ENCODE measurements around the gene NTM. TPM values are rescaled to one million over a fixed set of nuclear protein-coding genes. Genes with fewer than 3 reads are reported as not detected.

Gene NTM
- total and polyA plus RNA-seq, 2 donors (not counting 3 experiments of a cell fraction or from before 2014, with no cell fraction given): 1.00 to 1.1 TPM

DNA sequence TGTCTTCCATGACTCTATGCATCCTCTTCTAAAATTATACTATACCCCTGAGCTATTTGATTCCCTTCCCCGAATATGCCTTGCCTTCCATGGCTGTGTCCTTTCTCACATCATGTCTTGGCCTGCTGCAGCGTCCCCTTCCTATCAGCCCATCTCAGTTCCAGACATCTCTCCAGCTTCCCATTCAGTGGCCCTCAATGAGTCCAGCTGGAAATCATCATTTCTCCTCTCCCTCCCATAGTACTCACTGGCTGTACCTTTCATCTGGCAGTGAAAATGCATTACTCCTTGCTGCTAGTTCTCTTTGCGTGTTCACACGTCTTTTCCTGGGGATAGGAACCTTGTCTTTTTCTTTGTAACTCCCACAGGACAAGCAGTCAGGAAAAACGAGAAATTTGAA is 486.8 kb downstream of the NTM start:
- intact Hi-C loops (cut with micrococcal nuclease) (no loop called here), dilution Hi-C loops (cut with MboI; ENCODE audit: extremely low pct_ligation_motif_present, low sequenced_read_pairs) (loop anchor here (5.0 kb wide), 1 partner anchor 100 kb away; no protein-coding TSS in a partner anchor)
- no peak for FAIRE-seq

More for the DNA sequence above, 486.8 kb downstream of the NTM start:
- H3K4me2 ChIP-seq (ENCODE audit: insufficient read depth, low read length): no peak overlapping the region
- H3K9me3 ChIP-seq (replicated peaks; ENCODE audit: control insufficient read depth, insufficient read depth, low read length): no peaks in the 10 kb centered on the region
- no peaks in the 10 kb centered on the region for H3K79me2 ChIP-seq (ENCODE audit: control insufficient read depth, insufficient read depth, low read length)
- H2AFZ ChIP-seq (ENCODE audit: low read depth, low read length): no peak overlapping the region
- BruUV-seq (replicated peaks): no TSS peak
- DNase-seq (ENCODE audit: low read depth, low spot score): no peak
- TF ChIP-seq, protein P1, sequence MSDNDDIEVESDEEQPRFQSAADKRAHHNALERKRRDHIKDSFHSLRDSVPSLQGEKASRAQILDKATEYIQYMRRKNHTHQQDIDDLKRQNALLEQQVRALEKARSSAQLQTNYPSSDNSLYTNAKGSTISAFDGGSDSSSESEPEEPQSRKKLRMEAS (IDR thresholded peaks at IDR 0.05; ENCODE audit: insufficient read depth, insufficient read length): no peak
- TF ChIP-seq, protein P2, sequence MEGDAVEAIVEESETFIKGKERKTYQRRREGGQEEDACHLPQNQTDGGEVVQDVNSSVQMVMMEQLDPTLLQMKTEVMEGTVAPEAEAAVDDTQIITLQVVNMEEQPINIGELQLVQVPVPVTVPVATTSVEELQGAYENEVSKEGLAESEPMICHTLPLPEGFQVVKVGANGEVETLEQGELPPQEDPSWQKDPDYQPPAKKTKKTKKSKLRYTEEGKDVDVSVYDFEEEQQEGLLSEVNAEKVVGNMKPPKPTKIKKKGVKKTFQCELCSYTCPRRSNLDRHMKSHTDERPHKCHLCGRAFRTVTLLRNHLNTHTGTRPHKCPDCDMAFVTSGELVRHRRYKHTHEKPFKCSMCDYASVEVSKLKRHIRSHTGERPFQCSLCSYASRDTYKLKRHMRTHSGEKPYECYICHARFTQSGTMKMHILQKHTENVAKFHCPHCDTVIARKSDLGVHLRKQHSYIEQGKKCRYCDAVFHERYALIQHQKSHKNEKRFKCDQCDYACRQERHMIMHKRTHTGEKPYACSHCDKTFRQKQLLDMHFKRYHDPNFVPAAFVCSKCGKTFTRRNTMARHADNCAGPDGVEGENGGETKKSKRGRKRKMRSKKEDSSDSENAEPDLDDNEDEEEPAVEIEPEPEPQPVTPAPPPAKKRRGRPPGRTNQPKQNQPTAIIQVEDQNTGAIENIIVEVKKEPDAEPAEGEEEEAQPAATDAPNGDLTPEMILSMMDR (IDR thresholded peaks at IDR 0.05; ENCODE audit: extremely low read depth in 1 of 2, insufficient read depth in 1 of 2, low read depth in 1 of 2, low read length in 2 of 2): no peak
- TF ChIP-seq GATA2 (IDR thresholded peaks at IDR 0.05; ENCODE audit: insufficient read depth, insufficient read length, low read depth, low read length) (no peak), FOS (IDR thresholded peaks at IDR 0.05; ENCODE audit: borderline replicate concordance, insufficient read depth, low read length) (no peak), MYC (IDR thresholded peaks at IDR 0.05; ENCODE audit: low read depth, low read length) (no peak)
- no peaks in the 10 kb centered on the region for H3K27me3 ChIP-seq (ENCODE audit: control insufficient read depth in 2 of 2, insufficient read depth in 2 of 2, low read length in 2 of 2)
- CTCF ChIA-PET: interaction anchor here (0.8 to 7.6 kb wide), 5 partner anchors 27 to 188 kb away, joined by 3 to 70 read pairs (median 3); no protein-coding TSS in a partner anchor
- H3K9me1 ChIP-seq (replicated peaks; ENCODE audit: control insufficient read depth, extremely low read depth, insufficient read depth, low read length): no peaks in the 10 kb centered on the region
- H4K20me1 ChIP-seq (replicated peaks; ENCODE audit: control insufficient read depth, extremely low read depth, insufficient read depth, low read length): no peaks in the 10 kb centered on the region
- peaks cover 47% of the 10 kb centered on the region for H3K4me1 ChIP-seq (ENCODE audit: control insufficient read depth, extremely low read depth, insufficient read depth, low read length)
- H3K27ac ChIP-seq (ENCODE audit: insufficient read depth, low read depth, low read length): no peak overlapping the region
- POLR2A ChIA-PET: no interaction called here
- H3K4me3 ChIP-seq (replicated peaks in 1 of 3; ENCODE audit: insufficient read depth in 1 of 3, low read depth in 1 of 3, low read length in 3 of 3): no peak overlapping the region
- no peaks in the 10 kb centered on the region for H3K36me3 ChIP-seq (ENCODE audit: control insufficient read depth in 2 of 2, extremely low read depth in 1 of 2, insufficient read depth in 2 of 2, low read length in 2 of 2)
- H3K9ac ChIP-seq (replicated peaks; ENCODE audit: extremely low read depth, insufficient read depth, low read length): no peak overlapping the region

All from endothelial cell of umbilical vein (primary cell).